GM19099 (cell line): Measurements from ENCODE around the gene HIVEP3.

Experiments
- POLR2A ChIP-seq: IDR thresholded peaks from 3 replicates; pipeline ENCODE4 v1.6.1; 2011; ENCODE audit warnings: low read depth; ENCODE audit not compliant: insufficient read length; ENCODE audit errors: extremely low read depth

Gene HIVEP3

GRCh38 chr1:41656825-41657500, 261.8 kb downstream of the HIVEP3 start:
- no peak for TF ChIP-seq POLR2A

DNA sequence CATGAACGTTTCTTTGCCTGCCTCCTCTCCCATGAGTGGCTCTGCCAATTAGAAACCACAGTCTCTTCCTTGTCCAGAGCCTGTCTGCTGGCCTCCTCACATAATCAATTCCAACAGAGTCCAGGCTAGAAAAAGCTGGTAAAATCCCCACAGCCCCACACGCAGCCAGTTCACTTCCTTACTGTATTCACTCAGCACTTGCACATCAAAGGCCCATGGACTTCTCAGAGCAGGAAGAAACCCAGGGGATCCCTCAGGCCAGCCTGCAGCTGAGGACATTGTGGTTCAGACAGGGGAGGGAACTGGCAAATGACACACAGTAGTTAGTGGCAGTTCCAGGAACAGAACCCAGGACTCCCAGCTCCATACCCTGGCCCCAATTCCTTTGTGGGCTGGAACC, 262.7 kb downstream of the HIVEP3 start:
- TF ChIP-seq POLR2A = no peak

- TF ChIP-seq POLR2A = no peak
Measured at GRCh38 chr1:41655632-41656031, 263.1 kb downstream of the HIVEP3 start.

DNA sequence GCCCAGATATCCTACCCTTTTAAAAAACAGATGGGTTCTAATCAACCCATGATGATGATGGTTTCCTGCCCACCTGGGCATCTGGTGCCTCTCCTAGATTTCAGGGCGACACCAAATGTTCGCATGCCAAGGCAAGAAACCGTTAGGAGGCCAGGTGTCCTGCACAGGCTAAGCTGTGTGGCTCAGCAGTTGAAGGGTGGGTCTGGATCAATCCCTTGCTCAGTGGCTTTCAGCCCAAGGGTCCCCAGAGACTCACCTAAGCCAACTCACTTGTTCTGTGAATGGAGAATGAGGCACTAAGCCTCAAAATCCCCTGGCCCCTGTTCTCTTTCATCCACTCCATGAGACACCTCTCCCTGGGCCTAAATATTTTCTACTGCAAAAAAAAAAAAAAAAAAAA, 265.1 kb downstream of the HIVEP3 start:
- TF ChIP-seq POLR2A = no peak

DNA sequence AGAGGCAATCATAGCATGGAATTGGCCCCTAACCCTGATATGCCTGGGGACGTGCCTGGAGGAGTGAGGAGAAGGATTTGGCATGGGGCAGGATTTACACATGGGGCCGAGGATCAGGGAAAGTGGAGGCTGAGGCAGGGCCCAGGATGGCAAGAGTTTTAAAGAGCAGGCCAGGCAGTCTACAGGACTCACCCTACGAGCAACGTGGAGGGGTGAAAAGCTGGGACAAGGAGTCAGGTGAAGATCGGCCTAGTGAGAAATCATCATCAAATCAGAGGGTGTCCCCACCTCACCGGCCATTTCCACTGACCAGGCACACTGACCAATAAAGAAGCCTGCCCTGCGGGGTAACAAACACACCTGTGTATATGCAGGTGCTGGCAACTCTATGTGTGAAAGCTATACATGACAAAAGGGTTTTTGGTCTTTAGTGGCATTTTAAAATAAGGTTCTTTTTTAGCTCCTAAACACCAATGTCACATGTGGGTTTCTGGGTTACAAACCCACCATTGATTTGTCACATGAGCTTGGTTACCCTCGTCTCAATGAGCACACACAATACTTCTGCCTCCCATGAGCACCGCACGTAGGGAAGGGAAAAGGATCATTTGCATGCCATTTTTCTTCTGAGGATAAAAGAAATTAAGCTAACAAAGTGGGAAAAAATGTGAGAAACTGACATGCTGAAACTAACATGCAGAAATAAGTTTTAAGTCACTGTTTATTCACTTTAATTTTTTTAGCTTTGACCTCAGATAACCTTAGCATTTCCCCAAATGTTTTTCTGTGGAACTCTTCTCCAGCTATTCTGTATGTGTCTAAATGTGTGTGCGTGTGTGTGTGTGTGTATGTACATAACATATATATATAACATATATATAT, 266.1 kb downstream of the HIVEP3 start:
- TF ChIP-seq POLR2A = no peak

GRCh38 chr1:41650028-41650880, 268.5 kb downstream of the HIVEP3 start:
- TF ChIP-seq POLR2A = no peak

GRCh38 chr1:41649396-41650027, 269.2 kb downstream of the HIVEP3 start:
- TF ChIP-seq POLR2A = no peak

- no peak for TF ChIP-seq POLR2A
Measured at GRCh38 chr1:41648844-41649243, 269.9 kb downstream of the HIVEP3 start.

DNA sequence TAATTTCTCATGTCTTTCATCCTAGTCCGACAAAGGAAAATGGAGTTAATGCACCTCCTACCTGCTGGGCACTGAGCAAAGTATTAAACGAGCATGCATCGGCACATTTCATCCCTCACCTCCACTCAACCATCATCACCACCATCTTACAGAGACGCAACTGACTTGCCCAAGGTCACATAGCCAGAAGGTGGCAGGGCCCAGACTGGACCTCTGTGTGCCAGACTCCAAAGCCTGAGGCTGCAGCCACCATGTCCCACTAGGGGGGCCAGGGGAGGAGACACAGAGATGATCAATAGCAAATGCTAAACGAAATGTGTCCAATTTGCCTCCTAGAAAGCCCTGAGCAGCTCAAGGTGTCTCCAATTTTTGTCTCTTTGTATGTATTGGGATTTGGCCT, 270.5 kb downstream of the HIVEP3 start:
- TF ChIP-seq POLR2A = no peak

GRCh38 chr1:41647221-41648135, 271.2 kb downstream of the HIVEP3 start:
- TF ChIP-seq POLR2A = no peak

- no peak for TF ChIP-seq POLR2A
Measured at GRCh38 chr1:41646186-41646585, 272.5 kb downstream of the HIVEP3 start.

GRCh38 chr1:41645062-41645461, 273.7 kb downstream of the HIVEP3 start:
- no peak for TF ChIP-seq POLR2A

DNA sequence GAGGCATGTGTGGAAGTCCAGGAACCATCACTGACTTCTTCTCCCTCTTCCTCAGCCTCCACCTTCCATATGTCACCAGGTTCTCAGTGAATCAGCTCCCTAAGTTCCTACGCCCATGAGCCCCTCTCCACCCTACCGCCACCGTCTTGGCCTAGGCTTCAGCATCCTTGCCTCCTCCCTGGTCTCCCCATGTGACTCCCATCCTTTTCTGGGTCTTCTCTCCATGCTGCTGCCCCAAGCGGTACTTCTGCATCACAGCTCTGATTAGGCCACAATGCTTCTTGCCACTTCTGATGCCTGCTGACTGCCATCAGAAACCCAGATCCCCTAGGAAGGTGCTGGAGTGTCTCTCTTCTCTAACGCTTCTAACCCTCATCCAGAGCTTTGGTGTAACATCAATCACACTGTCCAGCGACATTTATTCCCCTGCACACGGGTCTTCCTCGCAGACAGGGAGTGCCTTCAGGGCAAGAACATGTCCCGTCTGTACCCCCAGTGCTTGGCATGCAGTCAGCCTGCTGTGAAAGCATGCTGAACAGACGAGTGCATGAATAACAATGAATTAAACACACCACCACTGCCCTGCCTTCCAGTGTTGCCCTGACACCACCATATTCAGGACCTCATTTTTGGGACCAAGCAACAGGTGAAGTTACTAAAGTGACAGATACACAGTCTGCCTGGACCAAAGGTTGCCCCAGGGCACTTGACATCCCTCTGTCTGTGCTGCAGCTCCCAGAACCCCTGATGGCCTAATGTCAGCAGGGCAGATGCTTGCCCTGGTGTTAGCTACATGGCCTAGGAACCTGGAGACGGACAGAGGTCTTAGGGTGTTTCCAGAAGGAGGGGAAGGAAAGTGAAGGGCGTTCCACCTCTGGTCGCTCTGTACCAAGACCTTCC, 275.6 kb downstream of the HIVEP3 start:
- TF ChIP-seq POLR2A = no peak

DNA sequence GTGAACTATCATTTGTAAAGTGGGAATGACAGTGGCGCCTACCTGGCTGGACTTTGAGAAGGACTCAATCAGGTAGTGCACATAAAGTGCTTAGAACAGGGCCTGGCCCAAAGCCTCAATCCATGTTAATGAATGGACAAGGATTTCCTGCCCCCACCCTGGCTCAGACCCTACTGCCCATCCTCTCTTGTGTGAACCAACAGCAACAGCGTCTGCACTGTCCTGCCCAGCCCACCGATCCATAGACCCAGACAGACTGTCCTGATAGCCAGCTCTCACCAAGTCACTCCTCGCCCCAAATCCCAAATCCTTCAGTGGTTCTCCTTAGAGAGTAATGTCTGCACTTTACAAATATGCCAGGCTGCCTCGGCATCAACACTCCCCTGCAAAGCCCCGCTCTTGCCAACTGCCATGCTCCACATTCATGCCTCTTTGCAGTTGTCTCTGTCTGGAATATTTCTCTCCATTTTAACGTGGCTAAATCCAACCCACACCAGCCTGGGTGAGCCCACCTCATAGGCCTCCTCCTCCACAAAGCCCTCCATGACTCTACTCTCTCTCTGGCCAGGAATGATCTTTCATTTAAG, 276.7 kb downstream of the HIVEP3 start:
- TF ChIP-seq POLR2A = no peak
